ENCODE results near the gene MCM8.

DNA sequence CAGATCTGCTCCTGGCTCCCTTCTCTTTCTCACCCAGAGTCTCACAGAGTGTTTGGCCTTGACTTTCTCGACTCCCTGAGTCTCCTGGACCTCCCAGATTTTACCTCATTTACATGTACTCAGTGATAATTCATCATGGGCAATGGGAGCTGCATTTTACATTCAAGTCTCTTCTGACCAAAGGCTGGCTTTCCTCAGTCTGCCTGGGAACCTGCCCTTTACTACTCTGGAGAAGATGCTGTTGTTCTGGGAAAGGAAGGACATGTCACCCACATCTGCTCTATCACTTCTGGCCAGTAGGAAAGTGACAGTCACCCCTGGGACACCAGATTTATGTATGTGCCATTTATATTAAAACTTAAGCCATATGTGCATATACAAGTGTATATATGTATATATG is 96.0 kb downstream of the MCM8 start:
- TF ChIP-seq, protein P1, sequence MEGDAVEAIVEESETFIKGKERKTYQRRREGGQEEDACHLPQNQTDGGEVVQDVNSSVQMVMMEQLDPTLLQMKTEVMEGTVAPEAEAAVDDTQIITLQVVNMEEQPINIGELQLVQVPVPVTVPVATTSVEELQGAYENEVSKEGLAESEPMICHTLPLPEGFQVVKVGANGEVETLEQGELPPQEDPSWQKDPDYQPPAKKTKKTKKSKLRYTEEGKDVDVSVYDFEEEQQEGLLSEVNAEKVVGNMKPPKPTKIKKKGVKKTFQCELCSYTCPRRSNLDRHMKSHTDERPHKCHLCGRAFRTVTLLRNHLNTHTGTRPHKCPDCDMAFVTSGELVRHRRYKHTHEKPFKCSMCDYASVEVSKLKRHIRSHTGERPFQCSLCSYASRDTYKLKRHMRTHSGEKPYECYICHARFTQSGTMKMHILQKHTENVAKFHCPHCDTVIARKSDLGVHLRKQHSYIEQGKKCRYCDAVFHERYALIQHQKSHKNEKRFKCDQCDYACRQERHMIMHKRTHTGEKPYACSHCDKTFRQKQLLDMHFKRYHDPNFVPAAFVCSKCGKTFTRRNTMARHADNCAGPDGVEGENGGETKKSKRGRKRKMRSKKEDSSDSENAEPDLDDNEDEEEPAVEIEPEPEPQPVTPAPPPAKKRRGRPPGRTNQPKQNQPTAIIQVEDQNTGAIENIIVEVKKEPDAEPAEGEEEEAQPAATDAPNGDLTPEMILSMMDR (IDR thresholded peaks at IDR 0.05) = no peak
- no peak for TF ChIP-seq POLR2A (IDR thresholded peaks at IDR 0.05)

Data from vagina (tissue), 2 donors.